Activated CD4-positive, alpha-beta T cell treated with anti-CD3 and anti-CD28 coated beads, Interleukin-2, Interleukin-6, amounts not matched to agents 100 ng/mL and 50 ng/mL, durations not matched to agents 16 hours and 8 hours (primary cell): ENCODE results near the gene DAD1.
"Not testable (repeated sequence)": the region's sequence is repeated elsewhere in the genome, so short reads cannot be mapped to it uniquely, and the experiment has no call there.

Experiments
- DNase-seq: peaks from one replicate; pipeline ENCODE4 v3.0.0-alpha.2; 2020

Gene DAD1

GRCh38 chr14:22589096-22589839 lies at the start of gene DAD1:
Gene DAD1 (minus strand): TSS chr14:22589224. CDS start chr14:22589157, 67 bp downstream.
- peak; percentile 100 for DNase-seq

- not testable (repeated sequence) for DNase-seq
Observed at GRCh38 chr14:22635980-22636379, 47.0 kb upstream of the DAD1 start.

DNA sequence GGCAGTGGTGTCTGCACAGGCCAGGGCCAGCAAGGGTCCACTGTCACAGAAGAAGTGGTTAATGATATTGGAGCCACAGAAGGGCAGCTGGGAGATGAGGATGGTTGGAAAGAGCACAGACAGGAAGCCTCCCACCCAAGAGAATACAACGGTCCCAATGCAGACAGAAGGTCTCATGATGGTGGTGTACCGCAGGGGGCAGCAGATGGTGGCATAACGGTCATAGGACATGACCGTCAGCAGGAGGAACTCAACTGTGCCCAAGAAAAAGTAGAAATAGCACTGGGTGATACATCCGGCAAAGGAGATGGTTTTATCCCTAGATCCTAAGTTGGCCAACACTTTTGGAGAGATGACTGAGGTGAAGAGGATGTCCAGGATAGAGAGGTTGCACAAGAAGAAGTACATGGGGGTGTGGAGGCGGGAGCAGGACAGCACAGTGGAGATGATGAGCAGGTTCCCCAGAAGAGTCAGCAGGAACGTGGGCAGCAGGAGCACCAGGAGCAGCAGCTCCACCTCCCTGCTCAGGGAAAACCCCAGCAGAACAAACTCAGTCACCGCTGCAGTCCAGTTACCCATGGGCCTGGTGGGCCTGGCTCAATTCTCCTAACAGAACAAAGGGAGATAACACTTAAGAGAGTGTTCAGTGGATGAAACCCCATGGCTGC lies 45.3 kb upstream of the DAD1 start:
- DNase-seq: no peak

- no peak for DNase-seq
Observed at GRCh38 chr14:22630486-22630885, 41.5 kb upstream of the DAD1 start.

DNA sequence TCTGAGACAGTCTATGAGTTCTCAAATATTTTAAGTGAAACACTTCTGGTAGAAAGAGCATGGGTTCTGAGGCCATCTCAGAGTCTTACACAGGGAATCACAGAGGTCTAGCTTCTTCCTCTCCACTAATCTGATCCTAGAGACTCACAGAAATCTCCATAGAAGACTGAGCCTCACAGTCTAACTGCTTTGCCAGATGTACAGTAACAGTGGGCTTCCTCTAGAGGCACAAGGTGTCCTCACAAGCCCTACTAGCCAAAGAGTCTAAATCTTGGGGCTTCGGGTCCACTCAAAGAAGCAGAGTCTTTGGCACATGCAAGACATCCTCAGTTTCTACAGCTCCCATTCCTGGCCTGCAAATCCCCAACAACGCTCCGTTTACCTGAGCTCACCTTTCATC lies 41.0 kb upstream of the DAD1 start:
- DNase-seq: no peak

DNA sequence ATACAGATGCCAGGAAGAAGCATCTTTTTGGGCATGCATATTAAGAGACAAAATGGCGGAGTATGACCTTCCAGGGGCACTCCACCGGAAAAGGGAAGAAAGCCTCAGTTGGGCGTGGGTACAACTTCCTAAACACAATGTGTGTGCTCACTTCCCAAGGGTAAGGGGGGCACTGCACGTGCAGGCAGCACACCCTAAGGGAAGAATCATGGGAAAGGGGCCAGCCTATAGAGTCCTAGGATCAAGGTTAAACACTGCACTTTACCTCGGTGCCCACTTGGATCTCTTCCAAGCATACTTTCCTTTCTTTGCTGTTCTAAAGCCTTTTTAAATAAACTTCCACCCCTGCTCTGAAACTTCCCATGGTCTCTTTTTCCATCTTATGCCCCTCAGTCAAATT lies 40.3 kb upstream of the DAD1 start:
- no peak for DNase-seq

DNA sequence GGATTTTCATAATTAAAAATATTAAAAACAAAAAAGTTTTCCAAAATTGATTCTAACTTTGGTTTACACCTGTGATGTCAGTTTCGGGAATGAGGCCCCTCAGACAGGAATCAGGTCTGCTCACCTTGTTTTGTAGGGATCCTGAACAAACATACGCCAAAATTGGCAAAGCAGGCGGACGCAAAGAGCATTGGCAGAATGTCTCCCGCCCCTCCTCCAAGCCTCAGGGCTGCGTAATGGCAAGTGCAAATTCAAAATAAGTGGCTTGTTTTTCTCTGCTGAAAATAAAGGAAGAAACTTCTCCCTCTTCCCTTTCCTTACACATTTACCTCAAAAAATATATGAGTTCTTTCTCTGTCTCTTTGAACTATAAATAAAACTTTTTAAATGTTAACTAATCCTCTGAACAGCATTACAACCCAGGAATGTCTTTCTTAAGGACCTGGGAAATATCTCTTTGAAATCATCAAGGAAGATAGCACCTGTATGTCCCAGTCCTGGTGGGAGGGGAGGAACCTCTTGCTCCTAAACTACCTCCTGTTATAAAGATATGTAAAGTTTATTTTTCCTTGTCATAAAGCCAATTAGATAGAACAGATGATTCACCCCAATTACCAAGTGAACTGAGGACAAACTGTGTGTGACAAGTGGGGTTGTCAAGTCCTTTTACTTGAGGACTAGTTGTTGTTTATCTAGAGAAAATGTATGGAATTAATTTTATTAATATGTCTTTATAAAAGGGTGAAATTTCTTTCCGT lies 38.7 kb upstream of the DAD1 start:
- DNase-seq: no peak

DNA sequence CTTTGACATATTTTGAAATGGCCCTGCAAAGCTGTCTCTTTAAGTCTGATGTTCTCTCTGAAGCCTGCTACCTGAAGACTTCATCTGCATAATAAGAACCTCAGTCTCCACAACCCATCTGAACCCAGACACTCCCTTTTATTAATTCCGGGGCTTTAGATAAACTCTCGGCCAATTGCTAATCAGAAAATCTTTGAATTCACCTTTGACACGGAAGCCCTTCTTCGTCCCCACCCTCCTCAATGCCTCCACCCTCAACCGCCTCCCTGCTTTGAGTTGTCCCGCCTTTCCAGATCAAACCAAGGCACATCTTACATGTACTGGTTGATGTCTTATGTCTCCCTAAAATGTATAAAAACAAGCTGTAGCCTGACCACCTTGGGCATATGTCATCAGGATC lies 37.6 kb upstream of the DAD1 start:
- DNase-seq: no peak

GRCh38 chr14:22623047-22623446 lies 34.0 kb upstream of the DAD1 start:
- no peak for DNase-seq

DNA sequence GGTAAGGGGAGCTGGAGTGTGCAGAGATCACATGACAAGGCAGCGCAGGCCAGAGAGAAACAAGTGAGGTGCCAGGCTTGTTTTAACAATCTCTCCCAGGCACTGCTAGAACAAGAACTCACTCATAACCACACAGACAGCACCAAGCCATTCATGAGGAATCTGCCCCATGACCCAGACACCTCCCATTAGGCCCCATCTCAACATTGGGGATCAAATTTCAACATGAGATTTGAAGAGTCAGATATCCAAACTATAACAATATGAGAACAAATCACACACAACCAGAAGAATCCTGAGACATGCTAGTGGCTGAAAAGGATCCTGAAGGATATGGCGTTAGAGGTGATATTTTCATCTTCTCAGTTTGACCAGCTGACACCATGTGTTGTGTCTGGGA lies 33.2 kb upstream of the DAD1 start:
- DNase-seq: no peak

GRCh38 chr14:22615765-22616164 lies 26.7 kb upstream of the DAD1 start:
- not testable (repeated sequence) for DNase-seq

- DNase-seq: no peak
Observed at GRCh38 chr14:22614240-22614799, 25.3 kb upstream of the DAD1 start.

DNA sequence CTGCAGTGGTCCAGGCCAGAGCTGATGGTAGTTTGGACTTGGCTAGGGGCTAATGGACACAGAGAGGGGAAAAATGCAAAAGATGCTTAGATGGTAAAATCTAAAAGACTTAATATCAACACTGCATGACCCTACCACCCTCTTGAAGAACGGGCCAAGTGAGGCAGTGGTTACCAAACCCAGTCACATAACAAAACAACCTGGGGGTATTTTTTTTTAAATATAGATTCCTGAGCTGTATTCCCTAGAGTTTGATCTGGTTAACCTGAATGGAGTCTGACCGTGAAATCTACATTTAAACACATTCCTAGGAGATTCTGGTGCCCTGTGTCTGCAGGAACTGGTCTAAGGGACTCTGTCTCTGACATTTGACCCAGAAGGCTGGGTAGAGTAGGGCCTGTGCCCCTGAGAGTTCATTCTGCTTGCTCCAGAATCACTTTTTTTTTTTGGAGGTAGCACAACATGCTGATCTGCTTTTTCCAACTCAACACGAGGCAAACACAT lies 24.8 kb upstream of the DAD1 start:
- DNase-seq: no peak

- no peak for DNase-seq
Observed at GRCh38 chr14:22613106-22613695, 24.2 kb upstream of the DAD1 start.

GRCh38 chr14:22610931-22611330 lies 21.9 kb upstream of the DAD1 start:
- DNase-seq: no peak

DNA sequence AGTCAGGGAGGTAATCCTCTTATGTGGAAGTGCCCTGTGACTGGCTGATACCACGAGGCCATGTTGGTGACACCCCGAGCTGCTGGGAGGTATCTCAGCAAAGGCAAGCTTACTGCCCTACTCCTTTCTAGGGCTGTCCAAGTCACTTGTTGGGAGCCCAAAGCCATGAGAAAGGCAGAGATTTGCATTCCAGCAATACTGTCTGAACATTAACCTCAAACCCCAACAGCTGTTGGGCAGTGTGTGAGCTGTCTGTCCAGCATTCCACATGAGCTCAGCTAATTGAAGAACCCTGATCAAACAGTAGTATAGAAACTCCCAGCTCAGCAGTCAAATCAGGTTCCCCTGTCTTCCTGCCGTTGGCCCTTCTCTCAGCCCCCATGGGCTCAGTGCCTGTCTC lies 18.3 kb upstream of the DAD1 start:
- no peak for DNase-seq

DNA sequence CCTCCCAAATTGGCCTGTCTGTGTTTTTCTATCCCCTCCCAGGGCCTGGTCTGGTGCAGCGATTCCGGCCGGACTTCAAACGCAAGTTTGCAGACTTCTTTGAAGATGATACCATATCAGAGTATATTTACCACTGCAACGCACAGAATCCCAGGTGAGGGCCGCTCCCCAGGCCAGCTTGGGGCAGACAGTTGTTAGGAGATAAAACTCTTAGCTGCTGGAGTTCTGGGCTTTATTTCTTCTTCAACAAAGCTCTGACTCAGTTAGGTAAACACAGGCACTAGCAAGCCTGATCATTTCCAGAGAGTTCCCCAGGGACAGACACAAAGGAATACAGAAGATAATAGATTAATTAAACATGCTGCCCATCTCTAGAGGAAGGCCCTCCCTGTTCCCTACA lies 17.4 kb upstream of the DAD1 start:
- no peak for DNase-seq

GRCh38 chr14:22602862-22603261 lies 13.8 kb upstream of the DAD1 start:
- no peak for DNase-seq

DNA sequence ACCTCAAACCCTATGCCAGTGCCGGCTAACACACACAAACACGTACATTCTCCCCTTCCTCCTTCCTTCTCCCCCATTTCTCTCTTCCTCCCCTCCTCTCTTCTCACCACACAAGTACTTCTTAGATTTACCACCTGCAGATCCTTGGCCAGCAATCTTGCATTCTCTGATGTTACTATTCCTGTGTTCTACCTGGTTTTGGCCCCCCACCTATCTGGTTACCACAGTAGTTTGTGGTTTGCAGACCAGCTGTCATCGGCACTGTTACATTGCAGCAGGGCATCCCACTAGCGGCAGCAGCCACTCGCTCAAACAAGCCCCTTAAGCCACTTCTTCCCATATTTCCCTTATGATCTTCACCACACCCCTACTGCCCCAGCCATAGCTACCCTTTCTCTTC lies 13.0 kb upstream of the DAD1 start:
- no peak for DNase-seq

DNA sequence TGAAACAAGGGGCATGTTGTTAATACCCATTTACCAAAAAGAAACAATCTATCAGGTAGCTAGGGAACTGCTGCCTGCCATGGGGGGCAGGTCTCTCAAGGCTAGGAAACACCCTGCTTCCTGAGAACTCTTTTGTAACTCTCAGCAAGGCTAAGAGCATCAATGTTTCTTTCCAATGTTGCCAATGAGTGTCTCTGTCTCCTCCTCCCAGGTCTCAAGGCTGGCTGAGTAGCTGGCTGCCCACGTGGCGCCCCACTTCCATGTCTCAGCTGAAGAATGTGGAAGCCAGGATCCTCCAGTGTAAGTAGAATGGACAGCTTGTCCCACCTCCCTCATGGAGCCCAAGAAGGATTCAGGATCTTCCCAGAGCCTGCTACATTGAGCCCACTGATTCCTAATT lies 12.4 kb upstream of the DAD1 start:
- DNase-seq: no peak

GRCh38 chr14:22600027-22600426 lies 11.0 kb upstream of the DAD1 start:
- no peak for DNase-seq

GRCh38 chr14:22599349-22599748 lies 10.3 kb upstream of the DAD1 start:
- DNase-seq: no peak

GRCh38 chr14:22598896-22599244 lies 9.8 kb upstream of the DAD1 start:
- DNase-seq: peak; percentile 69
